WERI-Rb-1 (cell line): ENCODE results near the gene SEPTIN1.

Experiments
- DNase-seq: peaks from one replicate; pipeline ENCODE4 v3.0.0-alpha.2; 2020
- H3K27ac ChIP-seq: fragments of 250-450 bp; sonication (Bioruptor Pico); 2 replicates; pipeline ENCODE4 v1.5.1; 2020; ENCODE audit warnings: mild to moderate bottlenecking, moderate library complexity
- H3K27me3 ChIP-seq: fragments of 250-450 bp; sonication (Bioruptor Pico); 2 replicates; pipeline ENCODE4 v1.5.1; 2021; ENCODE audit warnings: mild to moderate bottlenecking, low read depth, moderate library complexity; ENCODE audit not compliant: insufficient read depth, severe bottlenecking
- H3K36me3 ChIP-seq: fragments of 250-450 bp; sonication (Bioruptor Pico); 2 replicates; pipeline ENCODE4 v1.5.1; 2020; ENCODE audit warnings: mild to moderate bottlenecking, moderate library complexity
- H3K4me3 ChIP-seq: 2 replicates; pipeline ENCODE4 v1.5.1; 2011; ENCODE audit warnings: low read depth, mild to moderate bottlenecking, control low read depth, low read length
- H3K9me3 ChIP-seq: fragments of 250-450 bp; sonication (Bioruptor Pico); 2 replicates; pipeline ENCODE4 v1.5.1; 2021; ENCODE audit warnings: mild to moderate bottlenecking, moderate library complexity; ENCODE audit not compliant: severe bottlenecking
- TF ChIP-seq, protein P1 (sequence below): IDR thresholded peaks from 2 replicates; pipeline ENCODE4 v1.5.1; 2011; ENCODE audit warnings: low read depth, mild to moderate bottlenecking, control low read depth, inconsistent platforms, low read length

Gene SEPTIN1

DNA sequence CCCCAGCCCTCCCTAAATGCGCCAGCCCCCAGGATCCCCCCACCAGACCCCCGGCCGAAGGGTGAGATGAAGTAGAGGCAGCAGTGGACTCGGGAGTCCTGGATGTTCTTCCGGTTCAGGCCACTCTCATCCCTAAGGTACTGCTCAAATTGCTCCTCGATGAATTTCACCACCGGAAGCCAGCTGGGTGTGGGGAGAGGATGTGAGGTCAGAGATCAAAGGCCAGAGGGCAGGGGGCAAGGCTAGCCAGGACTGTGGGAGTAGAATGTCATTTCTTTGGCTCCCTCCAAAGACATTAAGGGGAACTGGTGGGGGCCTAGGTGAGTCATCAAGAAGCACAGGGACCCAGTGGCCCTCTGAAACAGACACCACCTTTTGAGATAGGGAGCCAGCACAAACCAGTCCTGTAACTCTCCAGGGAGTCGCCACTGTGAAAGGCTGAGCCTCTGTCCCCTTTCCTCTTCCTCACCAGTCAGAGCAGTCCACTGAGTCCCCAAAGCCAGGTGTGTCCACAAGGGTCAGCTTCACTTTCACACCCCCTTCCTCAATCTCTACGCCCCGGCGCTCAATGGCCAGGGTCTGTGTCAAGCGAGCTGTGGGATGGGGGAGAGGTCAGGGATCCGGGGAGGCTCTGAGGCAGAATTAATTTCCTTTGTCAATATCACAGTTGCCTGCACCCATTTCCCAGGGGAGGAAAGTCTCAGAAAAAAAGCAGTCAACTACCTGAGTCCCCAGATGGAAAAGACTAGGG, 895 bp downstream of the SEPTIN1 start:
- Histone ChIP-seq H3K27ac (no peak overlapping the region), H3K36me3 (peaks cover 4% of the 10 kb centered on the region), H3K9me3 (no peaks in the 10 kb centered on the region), H3K27me3 (no peaks in the 10 kb centered on the region), H3K4me3 (no peak overlapping the region)
- TF ChIP-seq, protein P1, sequence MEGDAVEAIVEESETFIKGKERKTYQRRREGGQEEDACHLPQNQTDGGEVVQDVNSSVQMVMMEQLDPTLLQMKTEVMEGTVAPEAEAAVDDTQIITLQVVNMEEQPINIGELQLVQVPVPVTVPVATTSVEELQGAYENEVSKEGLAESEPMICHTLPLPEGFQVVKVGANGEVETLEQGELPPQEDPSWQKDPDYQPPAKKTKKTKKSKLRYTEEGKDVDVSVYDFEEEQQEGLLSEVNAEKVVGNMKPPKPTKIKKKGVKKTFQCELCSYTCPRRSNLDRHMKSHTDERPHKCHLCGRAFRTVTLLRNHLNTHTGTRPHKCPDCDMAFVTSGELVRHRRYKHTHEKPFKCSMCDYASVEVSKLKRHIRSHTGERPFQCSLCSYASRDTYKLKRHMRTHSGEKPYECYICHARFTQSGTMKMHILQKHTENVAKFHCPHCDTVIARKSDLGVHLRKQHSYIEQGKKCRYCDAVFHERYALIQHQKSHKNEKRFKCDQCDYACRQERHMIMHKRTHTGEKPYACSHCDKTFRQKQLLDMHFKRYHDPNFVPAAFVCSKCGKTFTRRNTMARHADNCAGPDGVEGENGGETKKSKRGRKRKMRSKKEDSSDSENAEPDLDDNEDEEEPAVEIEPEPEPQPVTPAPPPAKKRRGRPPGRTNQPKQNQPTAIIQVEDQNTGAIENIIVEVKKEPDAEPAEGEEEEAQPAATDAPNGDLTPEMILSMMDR = no peak
- DNase-seq = no peak

DNA sequence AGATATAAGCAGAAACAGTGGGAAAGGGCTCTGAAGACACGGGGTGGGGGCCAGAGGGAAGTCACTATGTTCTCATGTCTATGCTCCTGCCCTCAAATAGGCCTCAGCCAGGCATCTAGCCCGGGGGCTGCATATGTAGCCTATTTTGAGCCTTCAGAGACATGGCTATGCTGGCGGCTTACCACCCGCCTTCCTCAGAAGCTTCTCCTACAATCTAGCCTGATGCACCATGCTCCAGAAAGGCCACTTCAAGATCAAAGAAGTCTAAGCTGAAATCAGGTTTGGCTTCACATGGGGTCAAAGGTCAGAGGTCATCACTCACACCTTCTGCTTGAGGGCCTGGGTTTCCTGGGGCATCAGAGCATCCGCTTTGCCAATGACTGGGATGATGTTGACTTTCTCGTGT, 1.6 kb downstream of the SEPTIN1 start:
- TF ChIP-seq, protein P1 = no peak
- Histone ChIP-seq H3K36me3 (peaks cover 4% of the 10 kb centered on the region), H3K27ac (no peak overlapping the region), H3K4me3 (no peak overlapping the region), H3K27me3 (no peaks in the 10 kb centered on the region), H3K9me3 (no peaks in the 10 kb centered on the region)
- no peak for DNase-seq

DNA sequence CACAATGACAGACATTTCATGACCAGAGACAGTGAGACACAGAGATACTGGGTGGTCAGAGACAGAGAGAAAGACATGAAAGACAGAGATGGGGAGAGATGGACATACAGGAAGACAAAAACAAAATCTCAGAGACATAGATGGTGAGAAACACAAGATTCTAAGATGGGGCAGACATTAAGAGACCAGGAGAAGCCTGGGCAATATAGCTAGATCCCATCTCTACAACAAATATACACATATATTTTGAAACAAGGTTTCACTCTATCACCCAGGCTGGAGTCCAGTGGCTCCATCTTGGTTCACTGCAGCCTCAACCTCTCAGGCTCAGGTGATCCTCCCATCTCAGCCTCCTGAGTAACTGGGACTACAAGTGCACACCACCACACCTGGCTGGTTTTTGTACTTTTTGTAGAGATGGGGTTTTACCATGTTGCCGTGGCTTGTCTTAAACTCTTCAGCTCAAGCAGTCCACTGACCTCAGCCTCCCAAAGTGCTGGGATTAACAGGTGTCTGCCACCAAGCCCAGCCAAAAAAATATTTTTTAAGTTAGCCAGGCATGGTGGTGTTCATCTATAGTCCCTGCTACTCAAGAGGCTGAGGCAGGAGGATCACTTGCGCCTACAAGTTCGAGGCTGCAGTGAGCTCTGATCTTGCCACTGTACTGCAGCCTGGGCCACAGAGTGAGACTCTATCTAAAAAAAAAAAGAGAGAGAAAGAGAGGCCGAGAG, 2.1 kb downstream of the SEPTIN1 start:
- H3K4me3 ChIP-seq = no peak overlapping the region
- no peaks in the 10 kb centered on the region for H3K27me3 ChIP-seq
- H3K9me3 ChIP-seq = no peaks in the 10 kb centered on the region
- peaks cover 4% of the 10 kb centered on the region for H3K36me3 ChIP-seq
- TF ChIP-seq, protein P1 = no peak
- no peak for DNase-seq
- H3K27ac ChIP-seq = no peak overlapping the region

DNA sequence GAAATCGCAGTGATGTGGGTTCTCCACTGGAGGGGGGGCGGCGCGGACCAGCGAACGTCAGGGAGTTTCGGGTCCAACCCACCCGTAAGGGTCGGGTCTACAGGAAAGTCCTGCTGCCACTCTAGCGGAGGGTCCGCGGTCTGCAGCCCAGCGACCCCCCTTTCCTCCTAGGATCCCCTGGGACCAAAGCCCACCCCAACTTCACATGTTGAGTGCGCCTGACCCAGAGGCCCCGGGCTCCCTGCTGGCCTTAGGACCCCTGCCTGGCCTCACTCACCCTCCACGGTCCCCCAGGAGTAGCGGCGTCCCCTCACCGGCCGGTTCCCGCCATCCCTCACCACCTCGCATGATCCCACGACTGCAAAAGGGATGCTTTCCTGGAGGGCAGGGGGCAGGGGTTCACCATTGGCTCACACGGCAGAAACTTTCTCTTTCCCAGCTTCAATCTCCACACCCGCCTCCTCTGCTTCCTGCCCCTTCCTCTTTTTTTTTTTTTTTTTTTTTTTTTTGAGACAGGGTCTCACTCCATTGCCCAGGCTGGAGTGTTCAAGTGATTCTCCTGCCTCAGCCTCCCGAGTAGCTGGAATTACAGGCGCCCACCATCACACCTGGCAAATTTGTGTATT, 3.1 kb downstream of the SEPTIN1 start:
- peaks cover 4% of the 10 kb centered on the region for H3K36me3 ChIP-seq
- TF ChIP-seq, protein P1 = no peak
- no peak for DNase-seq
- H3K9me3 ChIP-seq = no peaks in the 10 kb centered on the region
- peak overlapping the region; percentile 98 for H3K27ac ChIP-seq
- no peaks in the 10 kb centered on the region for H3K27me3 ChIP-seq
- peak overlapping the region; percentile 57 for H3K4me3 ChIP-seq

DNA sequence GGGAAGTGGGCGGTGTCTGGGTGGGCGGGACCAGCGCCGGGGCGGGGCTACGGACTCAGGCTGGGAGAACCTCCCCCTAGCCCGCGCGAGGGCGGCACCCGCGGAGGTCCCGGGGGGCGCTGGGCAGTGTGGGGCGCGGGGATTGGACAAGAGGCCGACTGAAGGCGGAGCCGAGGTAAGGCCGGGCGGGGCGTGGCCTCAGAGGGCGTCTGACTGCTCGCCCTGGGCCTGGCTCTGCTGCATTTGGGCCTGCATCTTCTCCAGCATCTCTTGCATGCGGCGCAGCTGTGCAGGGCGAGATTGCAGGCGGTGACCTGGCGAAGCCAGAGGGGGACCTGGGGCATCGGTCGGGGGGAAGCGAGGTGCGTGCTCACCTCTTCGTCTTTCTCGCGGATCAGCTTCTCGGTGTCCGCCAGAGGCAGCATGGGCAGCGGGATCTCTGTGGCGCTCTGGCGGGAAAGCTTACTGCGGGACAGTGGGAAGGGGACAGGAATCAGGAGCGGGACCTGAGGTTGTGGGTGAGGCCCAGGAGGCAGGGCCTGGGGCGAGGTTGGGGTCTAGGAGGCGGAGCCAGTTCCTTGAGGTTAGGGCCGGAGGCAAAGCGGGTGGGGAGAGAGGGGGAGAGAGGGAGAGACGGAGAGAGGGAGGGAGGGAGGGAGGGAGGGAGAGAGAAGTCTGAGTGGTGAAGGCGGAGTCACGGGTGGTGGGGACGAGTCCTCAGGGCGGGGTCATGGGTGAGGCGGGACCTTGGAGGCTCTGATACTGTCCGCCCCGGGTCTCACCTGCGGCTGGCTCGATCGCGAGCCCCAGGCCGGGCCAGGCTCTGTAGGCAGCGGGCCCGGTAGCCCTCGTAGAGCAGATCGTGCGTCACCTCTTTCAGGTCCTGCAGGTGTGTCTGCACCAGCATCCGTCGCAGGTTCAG, 3.9 kb downstream of the SEPTIN1 start:
- H3K27ac ChIP-seq = peak overlapping the region; percentile 98
- TF ChIP-seq, protein P1 = peak; percentile 33; the same call in 1 of the 2 replicates
- DNase-seq = peak; percentile 98
- peaks cover 4% of the 10 kb centered on the region for H3K36me3 ChIP-seq
- no peaks in the 10 kb centered on the region for H3K9me3 ChIP-seq
- peak overlapping the region; percentile 57 for H3K4me3 ChIP-seq
- no peaks in the 10 kb centered on the region for H3K27me3 ChIP-seq
